Osteocyte (in vitro differentiated cells): ENCODE data around the gene FN1. TPM values are rescaled to one million over a fixed set of nuclear protein-coding genes. Genes with fewer than 3 reads are reported as not detected.

ENCODE experiments used
- DNase-seq: peaks from one replicate; pipeline ENCODE4 v3.0.0; 2021; ENCODE audit warnings: mixed read lengths; ENCODE audit not compliant: unreplicated experiment; ENCODE audit errors: extremely low spot score
- H3K27ac Mint-ChIP-seq: one replicate; pipeline ENCODE4 v1.8.0; 2021; ENCODE audit warnings: mild to moderate bottlenecking, mixed read lengths; ENCODE audit not compliant: unreplicated experiment
- H3K27me3 Mint-ChIP-seq: one replicate; pipeline ENCODE4 v1.8.0; 2021; ENCODE audit warnings: mixed read lengths; ENCODE audit not compliant: unreplicated experiment
- H3K36me3 Mint-ChIP-seq: one replicate; pipeline ENCODE4 v1.8.0; 2021; ENCODE audit warnings: mixed read lengths; ENCODE audit not compliant: unreplicated experiment
- H3K4me1 Mint-ChIP-seq: one replicate; pipeline ENCODE4 v1.8.0; 2021; ENCODE audit warnings: mixed read lengths; ENCODE audit not compliant: unreplicated experiment
- H3K4me3 Mint-ChIP-seq: one replicate; pipeline ENCODE4 v1.8.0; 2021; ENCODE audit warnings: mild to moderate bottlenecking, moderate library complexity, mixed read lengths; ENCODE audit not compliant: unreplicated experiment
- H3K9me3 Mint-ChIP-seq: one replicate; pipeline ENCODE4 v1.8.0; 2021; ENCODE audit warnings: mixed read lengths; ENCODE audit not compliant: unreplicated experiment
- CTCF ChIP-seq: fragments of 200-600 bp; sonication (generic); IDR thresholded peaks from 2 replicates; pipeline ENCODE4 v1.5.0; 2021; ENCODE audit warnings: antibody characterized with exemption, mild to moderate bottlenecking, moderate library complexity
- total RNA-seq: library from RNA; stranded (reverse); gene quantifications from 2 replicates; pipeline ENCODE4 v1.2.1, GENCODE V29; 2021

The FN1 gene
- total RNA-seq, 1 donor from 2014 or later, result 16,854 TPM

- Mint-ChIP-seq H3K36me3 (peaks cover 84% of the 10 kb centered on the region), H3K9me3 (no peaks in the 10 kb centered on the region), H3K4me1 (peaks cover 91% of the 10 kb centered on the region), H3K4me3 (peak overlapping the region; percentile 55), H3K27me3 (no peaks in the 10 kb centered on the region), H3K27ac (peak overlapping the region; percentile 88)
- DNase-seq, result no peak
- no peak for TF ChIP-seq CTCF
Measured at GRCh38 chr2:215421859-215422461, 13.9 kb downstream of the FN1 start.

GRCh38 chr2:215420471-215420935 is 15.4 kb downstream of the FN1 start:
- peak overlapping the region; percentile 88 for H3K27ac Mint-ChIP-seq

GRCh38 chr2:215419769-215420470 is 15.9 kb downstream of the FN1 start:
- peak overlapping the region; percentile 88 for H3K27ac Mint-ChIP-seq
- H3K36me3 Mint-ChIP-seq, result peaks cover 85% of the 10 kb centered on the region
- DNase-seq, result no peak
- no peaks in the 10 kb centered on the region for H3K27me3 Mint-ChIP-seq
- TF ChIP-seq CTCF, result no peak
- peaks cover 92% of the 10 kb centered on the region for H3K4me1 Mint-ChIP-seq
- H3K4me3 Mint-ChIP-seq, result peak overlapping the region; percentile 59
- no peaks in the 10 kb centered on the region for H3K9me3 Mint-ChIP-seq

More at GRCh38 chr2:215420471-215420935, 15.4 kb downstream of the FN1 start:
- H3K36me3 Mint-ChIP-seq, result peaks cover 83% of the 10 kb centered on the region
- no peaks in the 10 kb centered on the region for H3K27me3 Mint-ChIP-seq
- H3K4me3 Mint-ChIP-seq, result peak overlapping the region; percentile 59
- no peak for TF ChIP-seq CTCF
- no peaks in the 10 kb centered on the region for H3K9me3 Mint-ChIP-seq
- DNase-seq, result no peak
- peaks cover 93% of the 10 kb centered on the region for H3K4me1 Mint-ChIP-seq

- Mint-ChIP-seq H3K27ac (peak overlapping the region; percentile 93), H3K4me3 (peak overlapping the region; percentile 14), H3K27me3 (no peaks in the 10 kb centered on the region), H3K36me3 (peaks cover 84% of the 10 kb centered on the region), H3K4me1 (peaks cover 91% of the 10 kb centered on the region), H3K9me3 (no peaks in the 10 kb centered on the region)
- no peak for TF ChIP-seq CTCF
- no peak for DNase-seq
Measured at GRCh38 chr2:215419113-215419512, 16.8 kb downstream of the FN1 start.
